ENCODE data around the gene CYP26C1. TPM values are rescaled to one million over a fixed set of nuclear protein-coding genes. Genes with fewer than 3 reads are reported as not detected.

CYP26C1 gene
- total and polyA plus RNA-seq, 2 of the 4 experiments (the other 2 are of a cell fraction), result 0.02 TPM; not detected in 1

- ATAC-seq (ENCODE audit: low read depth), result no peak
- BruUV-seq (replicated peaks), result no TSS peak
These were observed 46.1 kb downstream of the CYP26C1 start for GRCh38 chr10:93106631-93107072.

More at GRCh38 chr10:93106631-93107072, 46.1 kb downstream of the CYP26C1 start:
- no peak overlapping the region for H4K5ac ChIP-seq (ENCODE audit: low read depth, low read length)
- H3K9me3 ChIP-seq (ENCODE audit: control insufficient read depth, insufficient read depth, low read length), result no peaks in the 10 kb centered on the region
- no peak overlapping the region for H4K8ac ChIP-seq (ENCODE audit: low read depth in 2 of 2, low read length in 2 of 2)
- H3K79me1 ChIP-seq (ENCODE audit: low read depth in 1 of 2, low read length in 2 of 2), result no peaks in the 10 kb centered on the region
- H2BK120ac ChIP-seq (ENCODE audit: low read depth, low read length), result no peak overlapping the region
- WGBS, 2 experiments (ENCODE audit: extremely low coverage in 2 of 2, insufficient read length in 1 of 2), result 0% methylated on average over 2 of the region's 2 CpGs; no CpG with 5 or more reads in 1 of the 2 experiments
- H3K56ac ChIP-seq (ENCODE audit: extremely low read depth, insufficient read depth, low read length), result no peak overlapping the region
- H3K27ac ChIP-seq (ENCODE audit: insufficient read depth, low read length), result no peak overlapping the region
- no peak overlapping the region for H3K14ac ChIP-seq (replicated peaks; ENCODE audit: low read depth, low read length)
- H3K36me3 ChIP-seq (ENCODE audit: control insufficient read depth, insufficient read depth, low read length), result no peaks in the 10 kb centered on the region
- H3K18ac ChIP-seq (ENCODE audit: low read depth, low read length), result no peak overlapping the region
- no peak overlapping the region for H3K9ac ChIP-seq (ENCODE audit: low read depth, low read length)
- H2AK5ac ChIP-seq (ENCODE audit: low read depth, low read length), result no peak overlapping the region
- DNase-seq, result peak; percentile 10
- H3K9me1 ChIP-seq (ENCODE audit: insufficient read depth, low read length), result no peaks in the 10 kb centered on the region
- H3K23ac ChIP-seq (ENCODE audit: low read depth, low read length), result no peak overlapping the region
- ChIA-PET POLR2A (ENCODE audit: unreplicated experiment) (no interaction called here), CTCF (no interaction called here)
- no peak overlapping the region for H3K4me2 ChIP-seq (ENCODE audit: low read depth, low read length)
- no peak overlapping the region for H2BK5ac ChIP-seq (ENCODE audit: low read depth, low read length, poor library complexity, severe bottlenecking)
- H2AK9ac ChIP-seq (replicated peaks; ENCODE audit: low read depth, low read length, poor library complexity), result no peak overlapping the region
- H2BK20ac ChIP-seq (ENCODE audit: low read depth, low read length), result no peak overlapping the region
- peaks cover 2% of the 10 kb centered on the region; the same call in 1 of the 2 replicates for H3K27me3 ChIP-seq (ENCODE audit: control insufficient read depth, insufficient read depth, low read length)
- H3K4ac ChIP-seq (ENCODE audit: low read depth, low read length), result no peak overlapping the region
- dilution Hi-C loops (cut with HindIII; ENCODE audit: low sequenced_read_pairs, unreplicated experiment) (loop anchor here (25.0 kb wide), 1 partner anchor 181 kb away; no protein-coding TSS in a partner anchor), intact Hi-C loops (cut with micrococcal nuclease) (no loop called here), in situ Hi-C loops (cut with MboI; ENCODE audit: low sequenced_read_pairs) (no loop called here)
- H3K4me1 ChIP-seq (ENCODE audit: control insufficient read depth, insufficient read depth, low read length), result no peaks in the 10 kb centered on the region
- no peaks in the 10 kb centered on the region for H4K20me1 ChIP-seq (ENCODE audit: insufficient read depth, low read length)
- H4K91ac ChIP-seq (ENCODE audit: insufficient read depth, low read depth, low read length), result no peak overlapping the region
- no peak overlapping the region for H2BK15ac ChIP-seq (ENCODE audit: low read depth, low read length)
- TF ChIP-seq, protein P1, sequence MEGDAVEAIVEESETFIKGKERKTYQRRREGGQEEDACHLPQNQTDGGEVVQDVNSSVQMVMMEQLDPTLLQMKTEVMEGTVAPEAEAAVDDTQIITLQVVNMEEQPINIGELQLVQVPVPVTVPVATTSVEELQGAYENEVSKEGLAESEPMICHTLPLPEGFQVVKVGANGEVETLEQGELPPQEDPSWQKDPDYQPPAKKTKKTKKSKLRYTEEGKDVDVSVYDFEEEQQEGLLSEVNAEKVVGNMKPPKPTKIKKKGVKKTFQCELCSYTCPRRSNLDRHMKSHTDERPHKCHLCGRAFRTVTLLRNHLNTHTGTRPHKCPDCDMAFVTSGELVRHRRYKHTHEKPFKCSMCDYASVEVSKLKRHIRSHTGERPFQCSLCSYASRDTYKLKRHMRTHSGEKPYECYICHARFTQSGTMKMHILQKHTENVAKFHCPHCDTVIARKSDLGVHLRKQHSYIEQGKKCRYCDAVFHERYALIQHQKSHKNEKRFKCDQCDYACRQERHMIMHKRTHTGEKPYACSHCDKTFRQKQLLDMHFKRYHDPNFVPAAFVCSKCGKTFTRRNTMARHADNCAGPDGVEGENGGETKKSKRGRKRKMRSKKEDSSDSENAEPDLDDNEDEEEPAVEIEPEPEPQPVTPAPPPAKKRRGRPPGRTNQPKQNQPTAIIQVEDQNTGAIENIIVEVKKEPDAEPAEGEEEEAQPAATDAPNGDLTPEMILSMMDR (conservative IDR thresholded peaks at IDR 0.05; ENCODE audit: low read depth, low read length), result no peak
- TF ChIP-seq MAZ (IDR thresholded peaks at IDR 0.05; ENCODE audit: borderline replicate concordance, low read depth, low read length) (no peak), SMC3 (IDR thresholded peaks at IDR 0.05; ENCODE audit: low read depth, low read length) (no peak), MAFK (IDR thresholded peaks at IDR 0.05; ENCODE audit: low read depth, low read length) (no peak), FOS (IDR thresholded peaks at IDR 0.05; ENCODE audit: low read depth, low read length) (no peak)
- H3K4me3 ChIP-seq (ENCODE audit: insufficient read depth, low read depth, low read length), result no peak overlapping the region
- no peak overlapping the region for H2AFZ ChIP-seq (replicated peaks; ENCODE audit: low read length, poor library complexity)
